HEK293 (cell line): ENCODE data around the gene OR56A3.

Experiments used
- ATF2 ChIP-seq: fragments of 450-650 bp; formaldehyde crosslinking; IDR thresholded peaks from 2 replicates; pipeline ENCODE4 v1.5.1; 2016; ENCODE audit warnings: missing biosample characterization, missing genetic modification characterization, low read depth
- GLIS1 ChIP-seq: fragments of 450-650 bp; formaldehyde crosslinking; IDR thresholded peaks from 2 replicates; pipeline ENCODE4 v1.5.1; 2016; ENCODE audit warnings: missing biosample characterization, missing genetic modification characterization
- ZBTB26 ChIP-seq: fragments of 450-650 bp; formaldehyde crosslinking; optimal IDR thresholded peaks from 2 replicates; pipeline ENCODE3; 2016; ENCODE audit warnings: missing biosample characterization, mild to moderate bottlenecking, missing genetic modification characterization
- ZNF175 ChIP-seq: fragments of 450-650 bp; formaldehyde crosslinking; IDR thresholded peaks from 2 replicates; pipeline ENCODE4 v1.5.1; 2016; ENCODE audit warnings: missing biosample characterization, missing genetic modification characterization
- ZNF184 ChIP-seq: fragments of 450-650 bp; IDR thresholded peaks from 2 replicates; pipeline ENCODE4 v1.5.1; 2018; ENCODE audit warnings: missing biosample characterization, mild to moderate bottlenecking, missing genetic modification characterization
- ZNF302 ChIP-seq: fragments of 450-650 bp; formaldehyde crosslinking; IDR thresholded peaks from 2 replicates; pipeline ENCODE4 v1.5.1; 2016; ENCODE audit warnings: missing biosample characterization, missing genetic modification characterization, low read depth
- ZNF335 ChIP-seq: fragments of 450-650 bp; formaldehyde crosslinking; conservative IDR thresholded peaks from 2 replicates; pipeline ENCODE4 v1.5.1; 2016; ENCODE audit warnings: missing biosample characterization, missing genetic modification characterization
- ZNF549 ChIP-seq: fragments of 450-650 bp; IDR thresholded peaks from 2 replicates; pipeline ENCODE4 v1.5.1; 2018; ENCODE audit warnings: missing biosample characterization, missing genetic modification characterization, mild to moderate bottlenecking, inconsistent platforms, moderate library complexity
- ZNF707 ChIP-seq: fragments of 450-650 bp; formaldehyde crosslinking; IDR thresholded peaks from 2 replicates; pipeline ENCODE4 v1.5.1; 2016; ENCODE audit warnings: missing biosample characterization, missing genetic modification characterization
- TF ChIP-seq, protein P1 (sequence below): fragments of 450-650 bp; formaldehyde crosslinking; IDR thresholded peaks from 2 replicates; pipeline ENCODE4 v1.5.1; 2016; ENCODE audit warnings: missing biosample characterization, missing genetic modification characterization
- TF ChIP-seq, protein P2 (sequence below): fragments of 450-650 bp; formaldehyde crosslinking; IDR thresholded peaks from 2 replicates; pipeline ENCODE4 v1.5.1; 2016; ENCODE audit warnings: missing biosample characterization, missing genetic modification characterization
- TF ChIP-seq, protein P3 (sequence below): fragments of 450-650 bp; formaldehyde crosslinking; IDR thresholded peaks from 2 replicates; pipeline ENCODE4 v1.5.1; 2016; ENCODE audit warnings: missing biosample characterization, missing genetic modification characterization

DNA sequence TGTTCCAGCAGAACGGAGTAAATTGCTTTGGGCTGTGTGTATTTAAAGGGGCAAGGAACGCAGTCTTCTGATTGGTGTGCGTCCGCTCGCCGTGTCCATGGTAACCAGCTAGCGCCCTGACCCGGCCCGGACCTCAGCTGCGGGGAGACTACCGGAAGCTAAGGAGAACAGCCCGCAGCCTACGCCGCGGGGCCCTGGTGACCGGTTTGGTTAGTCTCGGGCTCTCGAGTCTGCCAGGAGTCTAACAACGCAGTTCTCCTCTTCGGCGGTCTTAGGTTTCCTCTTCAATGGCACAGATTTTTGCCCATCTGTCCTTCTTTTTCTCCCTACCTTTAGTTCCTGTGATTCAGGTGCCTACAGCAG lies 3.5 kb upstream of the OR56A3 start:
- TF ChIP-seq ZNF549 (tag by site-specific recombination) (no peak), GLIS1 (tag by site-specific recombination) (no peak), ZBTB26 (tag by site-specific recombination) (no peak), ZNF175 (no peak), ZNF335 (no peak), ZNF707 (tag by site-specific recombination) (no peak), ZNF184 (no peak), ATF2 (no peak), ZNF302 (tag by site-specific recombination) (no peak)
- TF ChIP-seq, protein P1, sequence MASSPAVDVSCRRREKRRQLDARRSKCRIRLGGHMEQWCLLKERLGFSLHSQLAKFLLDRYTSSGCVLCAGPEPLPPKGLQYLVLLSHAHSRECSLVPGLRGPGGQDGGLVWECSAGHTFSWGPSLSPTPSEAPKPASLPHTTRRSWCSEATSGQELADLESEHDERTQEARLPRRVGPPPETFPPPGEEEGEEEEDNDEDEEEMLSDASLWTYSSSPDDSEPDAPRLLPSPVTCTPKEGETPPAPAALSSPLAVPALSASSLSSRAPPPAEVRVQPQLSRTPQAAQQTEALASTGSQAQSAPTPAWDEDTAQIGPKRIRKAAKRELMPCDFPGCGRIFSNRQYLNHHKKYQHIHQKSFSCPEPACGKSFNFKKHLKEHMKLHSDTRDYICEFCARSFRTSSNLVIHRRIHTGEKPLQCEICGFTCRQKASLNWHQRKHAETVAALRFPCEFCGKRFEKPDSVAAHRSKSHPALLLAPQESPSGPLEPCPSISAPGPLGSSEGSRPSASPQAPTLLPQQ (tag by site-specific recombination) = no peak
- TF ChIP-seq, protein P2, sequence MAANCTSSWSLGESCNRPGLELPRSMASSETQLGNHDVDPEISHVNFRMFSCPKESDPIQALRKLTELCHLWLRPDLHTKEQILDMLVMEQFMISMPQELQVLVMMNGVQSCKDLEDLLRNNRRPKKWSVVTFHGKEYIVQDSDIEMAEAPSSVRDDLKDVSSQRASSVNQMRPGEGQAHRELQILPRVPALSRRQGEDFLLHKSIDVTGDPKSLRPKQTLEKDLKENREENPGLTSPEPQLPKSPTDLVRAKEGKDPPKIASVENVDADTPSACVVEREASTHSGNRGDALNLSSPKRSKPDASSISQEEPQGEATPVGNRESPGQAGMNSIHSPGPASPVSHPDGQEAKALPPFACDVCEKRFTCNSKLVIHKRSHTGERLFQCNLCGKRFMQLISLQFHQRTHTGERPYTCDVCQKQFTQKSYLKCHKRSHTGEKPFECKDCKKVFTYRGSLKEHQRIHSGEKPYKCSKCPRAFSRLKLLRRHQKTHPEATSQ = no peak
- TF ChIP-seq, protein P3, sequence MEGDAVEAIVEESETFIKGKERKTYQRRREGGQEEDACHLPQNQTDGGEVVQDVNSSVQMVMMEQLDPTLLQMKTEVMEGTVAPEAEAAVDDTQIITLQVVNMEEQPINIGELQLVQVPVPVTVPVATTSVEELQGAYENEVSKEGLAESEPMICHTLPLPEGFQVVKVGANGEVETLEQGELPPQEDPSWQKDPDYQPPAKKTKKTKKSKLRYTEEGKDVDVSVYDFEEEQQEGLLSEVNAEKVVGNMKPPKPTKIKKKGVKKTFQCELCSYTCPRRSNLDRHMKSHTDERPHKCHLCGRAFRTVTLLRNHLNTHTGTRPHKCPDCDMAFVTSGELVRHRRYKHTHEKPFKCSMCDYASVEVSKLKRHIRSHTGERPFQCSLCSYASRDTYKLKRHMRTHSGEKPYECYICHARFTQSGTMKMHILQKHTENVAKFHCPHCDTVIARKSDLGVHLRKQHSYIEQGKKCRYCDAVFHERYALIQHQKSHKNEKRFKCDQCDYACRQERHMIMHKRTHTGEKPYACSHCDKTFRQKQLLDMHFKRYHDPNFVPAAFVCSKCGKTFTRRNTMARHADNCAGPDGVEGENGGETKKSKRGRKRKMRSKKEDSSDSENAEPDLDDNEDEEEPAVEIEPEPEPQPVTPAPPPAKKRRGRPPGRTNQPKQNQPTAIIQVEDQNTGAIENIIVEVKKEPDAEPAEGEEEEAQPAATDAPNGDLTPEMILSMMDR (tag by site-specific recombination) = no peak
